Activated T-helper 1 cell treated with anti-CD3 and anti-CD28 coated beads, Interleukin-12 subunit alpha, Interleukin-12 subunit beta, Interleukin-2, Interleukin-4 antibody, amounts not matched to agents 30 ng/mL and 10 ng/mL and 1 ng/mL, durations not matched to agents 14 hours and 24 hours and 36 hours (primary cell): Measurements from ENCODE around the gene TTLL4. TPM values are rescaled to one million over a fixed set of nuclear protein-coding genes. Genes with fewer than 3 reads are reported as not detected.

ENCODE experiments used
- DNase-seq: peaks from one replicate; pipeline ENCODE4 v3.0.0; 2021; ENCODE audit warnings: low spot score
- H3K27ac Mint-ChIP-seq: one replicate; pipeline ENCODE4 v1.8.0; 2021; ENCODE audit warnings: mild to moderate bottlenecking, mixed read lengths
- H3K27me3 Mint-ChIP-seq: one replicate; pipeline ENCODE4 v1.8.0; 2022; ENCODE audit warnings: mild to moderate bottlenecking, moderate library complexity, mixed read lengths; ENCODE audit not compliant: insufficient read depth
- H3K36me3 Mint-ChIP-seq: one replicate; pipeline ENCODE4 v1.8.0; 2021; ENCODE audit warnings: low read depth, mixed read lengths
- H3K4me1 Mint-ChIP-seq: one replicate; pipeline ENCODE4 v1.8.0; 2021; ENCODE audit warnings: low read depth, mixed read lengths
- H3K4me3 Mint-ChIP-seq: one replicate; pipeline ENCODE4 v1.8.0; 2021; ENCODE audit warnings: mild to moderate bottlenecking, moderate library complexity, mixed read lengths
- H3K9me3 Mint-ChIP-seq: one replicate; pipeline ENCODE4 v1.8.0; 2021; ENCODE audit warnings: mixed read lengths
- intact Hi-C: fragments of 100-400 bp; cut with micrococcal nuclease; formaldehyde crosslinking; loops from one replicate; pipeline ENCODE4 v1.15.1; 2024
- total RNA-seq: library from RNA; stranded (reverse); gene quantifications from 2 replicates; pipeline ENCODE4 v1.2.3, GENCODE V29; 2022

TTLL4 gene
- total RNA-seq, 1 donor from 2014 or later, result 78.3 TPM

DNA sequence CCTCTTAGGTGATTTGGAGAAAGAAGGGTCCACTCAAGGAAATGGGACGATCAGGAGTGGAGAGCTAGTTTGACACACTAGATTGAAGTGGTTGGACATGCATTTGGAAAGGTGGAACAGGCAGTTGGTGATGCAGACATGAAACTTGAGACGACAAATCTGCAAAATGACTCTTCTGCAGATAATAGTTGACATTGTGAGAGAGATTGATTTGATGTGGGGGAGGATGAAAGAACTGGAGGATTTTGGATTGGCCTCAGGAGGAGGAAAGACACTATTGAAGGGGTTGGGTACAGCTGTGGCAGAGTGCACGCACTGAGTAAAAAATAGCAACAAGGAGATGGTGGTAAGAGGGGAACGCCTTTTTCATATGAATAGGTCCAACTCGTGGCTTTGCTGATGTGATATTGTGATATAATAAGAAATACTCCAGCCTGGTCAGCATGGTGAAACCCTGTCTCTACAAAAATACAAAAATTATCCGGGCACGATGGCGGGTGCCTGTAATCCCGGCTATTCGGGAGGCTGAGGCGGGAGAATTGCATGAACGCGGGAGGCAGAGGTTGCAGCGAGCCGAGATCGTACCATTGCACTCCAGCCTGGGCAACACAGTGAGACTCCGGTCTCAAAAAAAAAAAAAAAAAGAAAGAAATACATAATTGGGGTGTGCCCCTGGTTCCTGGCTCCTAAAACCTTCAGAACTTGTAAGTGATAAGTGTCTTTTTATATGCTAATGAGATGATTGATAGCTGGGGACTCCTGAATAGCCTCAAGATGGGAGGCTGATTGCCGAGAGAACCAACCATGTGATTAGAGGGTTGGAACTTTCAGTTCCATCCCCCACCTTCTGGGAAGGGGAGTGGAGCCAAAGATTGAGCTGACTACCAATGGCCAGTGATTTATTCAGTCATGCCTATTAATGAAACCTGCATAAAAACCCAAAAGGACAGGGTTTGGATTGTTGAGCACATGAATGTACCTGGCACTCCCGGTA lies 9.7 kb downstream of the TTLL4 start:
- DNase-seq, result no peak
- intact Hi-C loops, result no loop called here
- peaks cover 18% of the 10 kb centered on the region for H3K36me3 Mint-ChIP-seq
- peaks cover 28% of the 10 kb centered on the region for H3K4me1 Mint-ChIP-seq
- H3K27me3 Mint-ChIP-seq, result no peaks in the 10 kb centered on the region
- no peaks in the 10 kb centered on the region for H3K9me3 Mint-ChIP-seq
- no peak overlapping the region for H3K4me3 Mint-ChIP-seq
- H3K27ac Mint-ChIP-seq, result no peak overlapping the region

DNA sequence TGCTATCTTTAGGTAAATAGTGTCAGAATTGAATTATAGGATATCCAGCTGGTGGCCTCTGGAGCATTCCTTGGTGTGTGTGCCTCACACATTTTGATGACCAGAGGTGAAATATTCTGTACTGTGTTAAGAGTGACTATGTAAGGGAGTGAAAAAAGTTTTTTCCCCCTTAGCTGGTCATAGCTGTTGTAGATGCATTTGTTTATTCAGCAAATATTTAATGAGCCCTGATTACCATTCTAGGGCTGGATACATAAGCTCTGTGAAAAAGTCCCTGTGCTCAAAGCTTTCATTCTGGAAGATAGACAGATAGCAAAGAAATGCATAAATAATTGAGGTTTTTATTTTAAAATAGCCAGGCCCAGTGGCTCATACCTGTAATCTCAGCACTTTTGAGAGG lies 10.9 kb downstream of the TTLL4 start:
- H3K4me1 Mint-ChIP-seq, result peaks cover 28% of the 10 kb centered on the region
- DNase-seq, result no peak
- intact Hi-C loops, result no loop called here

DNA sequence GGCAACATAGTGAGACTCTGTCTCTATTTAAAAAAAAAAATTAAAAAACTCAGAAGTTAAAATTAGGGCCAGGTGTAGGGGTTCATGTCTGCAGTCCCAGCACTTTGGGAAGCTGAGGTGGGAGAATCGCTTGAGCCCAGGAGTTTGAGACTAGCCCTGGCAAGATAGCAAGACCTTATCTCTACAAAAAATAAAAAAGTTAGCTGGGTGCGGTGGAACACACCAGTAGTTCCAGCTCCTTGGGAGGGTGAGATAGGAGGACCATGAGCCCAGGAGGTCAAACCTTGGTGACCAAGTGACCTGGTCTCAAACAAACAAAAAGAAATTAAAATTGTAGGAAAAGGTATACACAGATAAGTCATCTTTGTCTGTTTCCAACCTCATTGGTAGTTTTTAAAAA lies 11.3 kb downstream of the TTLL4 start:
- intact Hi-C loops, result no loop called here
- Mint-ChIP-seq H3K27me3 (no peaks in the 10 kb centered on the region), H3K36me3 (peaks cover 20% of the 10 kb centered on the region), H3K27ac (no peak overlapping the region), H3K4me1 (peaks cover 28% of the 10 kb centered on the region), H3K4me3 (no peak overlapping the region), H3K9me3 (peaks cover 11% of the 10 kb centered on the region)
- DNase-seq, result no peak

More for the DNA sequence above, 10.9 kb downstream of the TTLL4 start:
- Mint-ChIP-seq H3K9me3 (peaks cover 8% of the 10 kb centered on the region), H3K27me3 (no peaks in the 10 kb centered on the region), H3K4me3 (no peak overlapping the region), H3K27ac (no peak overlapping the region), H3K36me3 (peaks cover 20% of the 10 kb centered on the region)

DNA sequence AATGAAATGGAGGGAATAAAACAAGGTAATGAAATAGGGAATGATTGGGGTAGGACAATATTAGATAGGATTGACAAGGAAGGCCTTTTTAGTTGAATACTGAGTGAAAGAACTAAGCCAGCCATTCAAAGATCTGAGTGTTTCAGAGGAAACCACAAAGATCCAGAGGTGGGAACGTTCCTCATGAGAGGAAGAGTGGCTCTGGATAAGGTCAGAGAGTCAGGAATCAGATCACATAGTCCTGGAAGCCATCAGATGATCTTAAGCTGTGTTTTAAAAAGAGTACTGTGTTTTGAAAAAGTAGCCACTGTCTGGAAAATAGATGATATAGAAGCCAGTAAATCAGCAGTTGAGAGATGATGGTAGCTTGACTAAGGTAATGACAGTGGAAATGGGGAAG lies 11.8 kb downstream of the TTLL4 start:
- H3K4me3 Mint-ChIP-seq, result no peak overlapping the region
- peaks cover 23% of the 10 kb centered on the region for H3K4me1 Mint-ChIP-seq
- H3K27me3 Mint-ChIP-seq, result no peaks in the 10 kb centered on the region
- no peak for DNase-seq
- H3K36me3 Mint-ChIP-seq, result peaks cover 20% of the 10 kb centered on the region
- H3K9me3 Mint-ChIP-seq, result peaks cover 11% of the 10 kb centered on the region
- intact Hi-C loops, result no loop called here
- no peak overlapping the region for H3K27ac Mint-ChIP-seq

DNA sequence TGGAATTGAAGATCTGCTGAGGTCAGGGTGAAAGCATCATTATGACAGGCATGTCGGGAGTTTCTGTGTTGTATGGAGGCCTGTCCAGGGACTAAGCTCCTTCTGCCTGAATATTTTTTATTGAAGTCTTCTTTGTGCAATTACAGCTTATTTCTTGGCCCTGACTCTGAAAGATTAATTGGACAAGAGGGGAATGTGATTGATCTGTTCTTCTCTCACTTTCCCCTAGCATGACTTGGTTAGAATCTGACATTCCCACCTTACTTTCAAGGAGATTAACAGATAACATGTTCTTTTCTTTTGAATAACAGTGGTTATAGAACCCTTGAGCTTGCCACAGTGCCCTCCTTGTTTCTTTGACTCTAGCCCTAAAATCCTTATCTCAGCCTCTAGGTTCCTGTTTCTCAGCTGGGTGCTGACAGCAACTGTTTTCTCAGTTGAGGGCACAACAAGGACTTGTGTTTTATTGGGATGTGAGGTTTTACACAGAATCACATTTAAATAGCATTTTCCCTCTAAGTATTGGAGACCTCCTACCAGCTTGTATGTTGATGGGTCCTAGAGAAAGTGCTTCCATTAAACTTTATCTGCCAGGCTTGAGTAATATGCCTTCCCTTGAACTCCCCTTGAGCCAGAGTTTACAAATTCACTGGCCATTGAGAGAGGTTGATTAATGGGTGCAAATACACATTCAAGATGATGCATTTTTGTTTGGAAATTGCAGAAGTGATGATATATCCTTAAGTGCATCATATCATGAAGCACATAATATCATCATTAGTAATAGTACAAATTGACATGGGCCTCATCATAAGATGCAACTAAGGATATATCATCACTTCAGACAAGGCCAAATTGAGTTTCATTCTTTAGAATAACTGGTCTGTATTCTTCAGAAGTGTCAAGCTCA lies 12.5 kb downstream of the TTLL4 start:
- peaks cover 15% of the 10 kb centered on the region for H3K9me3 Mint-ChIP-seq
- peaks cover 21% of the 10 kb centered on the region for H3K36me3 Mint-ChIP-seq
- intact Hi-C loops, result no loop called here
- no peak overlapping the region for H3K27ac Mint-ChIP-seq
- no peaks in the 10 kb centered on the region for H3K27me3 Mint-ChIP-seq
- H3K4me3 Mint-ChIP-seq, result no peak overlapping the region
- H3K4me1 Mint-ChIP-seq, result peaks cover 25% of the 10 kb centered on the region
- DNase-seq, result no peak

DNA sequence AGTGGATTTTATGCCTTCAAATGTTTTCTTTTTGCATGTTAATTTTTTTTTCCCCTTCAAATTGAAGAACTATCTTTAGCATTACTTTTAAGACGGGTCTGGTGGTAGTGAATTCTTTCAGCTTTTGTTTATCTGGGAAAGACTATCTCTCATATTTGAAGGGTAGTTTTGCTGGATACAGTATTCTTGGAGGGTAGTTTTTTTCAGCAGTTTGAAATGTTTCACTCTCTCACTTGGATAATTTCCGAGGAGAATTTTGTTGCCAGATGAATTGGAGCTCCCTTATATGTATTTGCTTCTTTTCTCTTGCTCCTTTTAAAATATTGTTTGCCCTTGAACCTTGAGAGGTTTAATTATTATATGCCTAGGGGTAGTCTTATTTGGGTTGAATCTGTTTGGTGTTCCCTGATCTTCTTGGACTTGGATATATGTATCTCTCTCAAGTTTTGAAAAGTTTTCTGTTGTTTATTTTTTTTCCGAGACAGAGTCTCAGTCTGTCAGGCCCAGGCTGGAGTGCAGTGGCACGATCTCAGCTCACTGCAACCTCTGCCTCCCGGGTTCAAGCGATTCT lies 15.5 kb downstream of the TTLL4 start:
- H3K27ac Mint-ChIP-seq, result no peak overlapping the region
- no peak for DNase-seq
- peaks cover 16% of the 10 kb centered on the region for H3K36me3 Mint-ChIP-seq
- H3K4me1 Mint-ChIP-seq, result peaks cover 20% of the 10 kb centered on the region
- no peak overlapping the region for H3K4me3 Mint-ChIP-seq
- intact Hi-C loops, result no loop called here
- H3K9me3 Mint-ChIP-seq, result peaks cover 15% of the 10 kb centered on the region
- H3K27me3 Mint-ChIP-seq, result no peaks in the 10 kb centered on the region

DNA sequence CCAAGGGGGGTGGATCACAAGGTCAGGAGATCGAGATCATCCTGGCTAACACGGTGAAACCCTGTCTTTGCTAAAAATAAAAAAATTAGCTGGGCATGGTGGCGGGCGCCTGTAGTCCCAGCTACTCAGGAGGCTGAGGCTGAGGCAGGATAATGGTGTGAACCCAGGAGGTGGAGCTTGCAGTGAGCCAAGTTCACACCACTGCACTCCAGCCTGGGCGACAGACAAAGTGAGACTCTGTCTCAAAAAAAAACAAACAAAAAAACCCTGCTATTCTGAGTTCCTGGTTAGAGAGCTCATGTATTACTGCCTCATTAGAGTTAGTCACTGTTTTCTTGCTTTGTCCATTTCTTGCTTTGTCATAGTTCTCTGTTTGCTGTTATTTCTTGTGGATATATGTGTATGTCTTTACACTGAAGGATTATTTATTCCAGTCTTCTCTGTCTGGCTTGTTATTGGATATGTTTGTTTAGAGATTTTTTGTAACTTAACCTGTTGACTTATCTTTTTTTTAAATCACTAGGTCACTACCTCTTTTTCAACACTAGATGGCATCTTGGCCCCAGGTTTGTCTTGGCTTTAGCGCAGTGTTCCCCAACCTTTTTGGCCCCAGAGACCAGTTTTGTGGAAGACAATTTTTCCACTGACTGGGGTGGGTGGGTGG lies 17.0 kb downstream of the TTLL4 start:
- intact Hi-C loops, result loop anchor here (1.0 kb wide), 1 partner anchor 120 kb away; no protein-coding TSS in a partner anchor
- peaks cover 32% of the 10 kb centered on the region for H3K4me1 Mint-ChIP-seq
- no peak for DNase-seq
- H3K27ac Mint-ChIP-seq, result no peak overlapping the region
- no peak overlapping the region for H3K4me3 Mint-ChIP-seq
- peaks cover 15% of the 10 kb centered on the region for H3K9me3 Mint-ChIP-seq
- peaks cover 19% of the 10 kb centered on the region for H3K36me3 Mint-ChIP-seq
- no peaks in the 10 kb centered on the region for H3K27me3 Mint-ChIP-seq

DNA sequence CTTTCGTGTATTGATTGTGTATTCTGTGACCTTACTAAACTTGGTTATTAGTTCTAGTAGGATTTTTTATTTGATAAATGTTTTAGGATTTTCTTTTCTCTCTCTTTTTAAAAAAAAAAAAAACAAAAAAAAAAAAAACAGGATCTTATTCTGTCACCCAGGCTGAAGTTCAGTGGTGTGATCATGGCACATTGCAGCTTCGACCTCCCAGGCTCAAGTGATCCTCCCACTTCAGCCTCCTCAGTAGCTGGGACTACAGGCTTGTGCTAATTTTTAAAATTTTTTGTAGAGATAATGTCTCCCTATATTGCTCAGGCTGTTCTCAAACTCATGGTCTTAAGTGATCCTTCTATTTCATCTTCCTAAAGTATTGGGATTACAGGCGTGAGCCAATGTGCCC lies 19.0 kb downstream of the TTLL4 start:
- intact Hi-C loops, result no loop called here

DNA sequence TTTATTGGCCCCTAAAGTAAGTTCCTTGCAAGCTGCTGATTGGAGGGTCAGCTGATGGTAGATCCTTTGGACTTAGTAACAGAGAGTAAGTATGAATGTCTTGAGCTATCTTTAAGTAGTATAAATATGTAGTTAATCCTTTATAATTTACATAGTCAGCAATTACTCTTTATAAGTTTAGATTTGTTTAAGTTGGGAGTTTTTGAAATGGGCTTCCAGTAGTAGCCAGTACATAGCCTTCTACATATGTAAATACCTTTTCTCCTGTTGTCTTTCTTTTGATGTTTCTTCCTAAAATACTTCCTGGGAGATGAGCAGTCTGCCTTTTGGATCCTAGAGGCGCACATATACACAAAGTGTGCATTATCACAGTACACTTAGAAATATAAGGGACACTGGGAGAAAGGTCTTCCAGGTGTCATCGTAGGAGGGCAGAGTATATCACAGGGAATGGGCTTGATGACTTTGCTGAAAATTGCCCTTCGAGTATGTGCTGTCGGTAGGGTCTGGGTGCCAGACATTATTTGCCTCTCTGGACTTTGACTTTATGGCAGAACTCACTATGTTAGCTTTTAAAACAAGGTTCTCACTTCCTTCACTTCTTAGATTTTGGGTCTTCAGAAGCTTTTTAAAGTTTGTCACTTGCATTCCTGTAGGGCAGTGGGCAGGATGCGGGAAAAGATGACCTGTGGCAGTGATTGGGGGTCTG lies 21.6 kb downstream of the TTLL4 start:
- Mint-ChIP-seq H3K27me3 (no peaks in the 10 kb centered on the region), H3K36me3 (peaks cover 22% of the 10 kb centered on the region)

More for the DNA sequence above, 19.0 kb downstream of the TTLL4 start:
- no peak for DNase-seq
- H3K4me1 Mint-ChIP-seq, result peaks cover 40% of the 10 kb centered on the region
- no peak overlapping the region for H3K27ac Mint-ChIP-seq
- H3K36me3 Mint-ChIP-seq, result peaks cover 30% of the 10 kb centered on the region
- peaks cover 15% of the 10 kb centered on the region for H3K9me3 Mint-ChIP-seq
- H3K27me3 Mint-ChIP-seq, result no peaks in the 10 kb centered on the region
- H3K4me3 Mint-ChIP-seq, result no peak overlapping the region

DNA sequence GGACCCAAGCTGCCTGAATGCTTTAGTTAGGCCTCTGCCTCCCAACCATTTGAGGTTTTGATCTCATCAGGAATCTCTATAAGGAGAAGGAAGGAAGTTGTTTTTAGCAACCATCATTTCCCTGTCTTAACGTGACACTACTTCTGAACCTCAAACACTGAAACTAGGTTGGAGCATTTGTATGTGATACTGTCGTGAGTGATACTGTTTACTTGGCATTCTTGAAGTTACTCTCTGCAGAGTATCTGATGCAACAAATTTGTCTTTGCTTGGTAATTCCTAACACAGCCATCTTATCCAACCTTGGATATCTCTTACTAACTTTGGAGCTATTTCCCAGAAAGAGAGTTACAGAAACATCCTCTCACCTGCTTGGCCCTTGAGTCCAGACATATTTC lies 22.1 kb downstream of the TTLL4 start:
- Mint-ChIP-seq H3K36me3 (peaks cover 21% of the 10 kb centered on the region), H3K27ac (peak overlapping the region; percentile 76), H3K4me1 (peaks cover 38% of the 10 kb centered on the region), H3K4me3 (no peak overlapping the region), H3K27me3 (no peaks in the 10 kb centered on the region), H3K9me3 (peaks cover 2% of the 10 kb centered on the region)
- no peak for DNase-seq
- intact Hi-C loops, result loop anchor here (2.0 kb wide), 1 partner anchor 22 kb away; the partner anchor contains the start of gene TTLL4

More for the DNA sequence above, 21.6 kb downstream of the TTLL4 start:
- Mint-ChIP-seq H3K9me3 (peaks cover 4% of the 10 kb centered on the region), H3K27ac (peak overlapping the region; percentile 9), H3K4me3 (no peak overlapping the region), H3K4me1 (peaks cover 40% of the 10 kb centered on the region)
- intact Hi-C loops, result loop anchor here (2.0 kb wide), 1 partner anchor 21 kb away; the partner anchor contains the start of gene TTLL4
- DNase-seq, result no peak

DNA sequence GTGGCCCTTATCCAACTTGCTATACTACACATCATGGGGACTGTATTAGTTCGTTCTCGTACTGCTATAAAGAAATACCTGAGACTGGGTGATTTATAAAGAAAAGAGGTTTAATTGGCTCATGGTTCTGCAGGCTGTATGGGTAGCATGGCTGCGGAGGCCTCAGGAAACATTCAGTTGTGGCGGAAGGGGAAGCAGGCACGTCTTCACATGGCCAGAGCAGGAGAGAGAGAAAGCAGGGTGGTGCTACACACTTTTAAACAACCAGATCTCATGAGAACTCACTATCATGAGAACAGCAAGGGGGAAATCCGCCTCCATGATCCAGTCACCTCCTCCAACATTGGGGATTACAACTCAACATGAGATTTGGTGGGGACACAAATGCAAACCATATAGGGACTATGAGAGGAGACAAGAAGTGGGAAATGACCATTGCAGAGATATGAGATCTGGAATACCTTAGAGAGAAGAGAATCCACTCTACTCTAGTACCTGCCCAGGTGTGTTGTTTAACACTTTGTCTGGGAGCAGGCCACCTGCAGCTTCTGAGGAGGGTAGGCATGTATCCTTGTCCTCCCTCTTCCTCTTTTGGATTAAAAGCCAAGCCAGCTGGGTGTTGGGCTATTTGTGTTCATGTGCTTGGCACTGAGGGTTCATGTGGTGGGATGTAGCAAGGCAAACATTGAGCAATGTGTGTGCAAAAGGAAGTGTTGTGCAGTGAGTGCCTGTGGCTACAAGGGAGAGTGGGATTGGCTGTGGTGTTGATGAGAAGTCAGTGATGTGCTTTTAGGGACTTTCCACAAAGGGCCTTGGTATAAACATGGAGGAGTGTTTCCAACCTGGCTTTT lies 22.8 kb downstream of the TTLL4 start:
- no peaks in the 10 kb centered on the region for H3K27me3 Mint-ChIP-seq
- peak overlapping the region; percentile 76 for H3K27ac Mint-ChIP-seq
- H3K9me3 Mint-ChIP-seq, result no peaks in the 10 kb centered on the region
- intact Hi-C loops, result loop anchor here (1.0 to 2.0 kb wide), 2 partner anchors 11 to 23 kb away; partner anchors contain the start of gene TTLL4
- DNase-seq, result peak; percentile 44
- peak overlapping the region; percentile 15 for H3K4me3 Mint-ChIP-seq
- peaks cover 35% of the 10 kb centered on the region for H3K4me1 Mint-ChIP-seq
- peaks cover 25% of the 10 kb centered on the region for H3K36me3 Mint-ChIP-seq
